ENCODE results near the gene ARSI.

DNA sequence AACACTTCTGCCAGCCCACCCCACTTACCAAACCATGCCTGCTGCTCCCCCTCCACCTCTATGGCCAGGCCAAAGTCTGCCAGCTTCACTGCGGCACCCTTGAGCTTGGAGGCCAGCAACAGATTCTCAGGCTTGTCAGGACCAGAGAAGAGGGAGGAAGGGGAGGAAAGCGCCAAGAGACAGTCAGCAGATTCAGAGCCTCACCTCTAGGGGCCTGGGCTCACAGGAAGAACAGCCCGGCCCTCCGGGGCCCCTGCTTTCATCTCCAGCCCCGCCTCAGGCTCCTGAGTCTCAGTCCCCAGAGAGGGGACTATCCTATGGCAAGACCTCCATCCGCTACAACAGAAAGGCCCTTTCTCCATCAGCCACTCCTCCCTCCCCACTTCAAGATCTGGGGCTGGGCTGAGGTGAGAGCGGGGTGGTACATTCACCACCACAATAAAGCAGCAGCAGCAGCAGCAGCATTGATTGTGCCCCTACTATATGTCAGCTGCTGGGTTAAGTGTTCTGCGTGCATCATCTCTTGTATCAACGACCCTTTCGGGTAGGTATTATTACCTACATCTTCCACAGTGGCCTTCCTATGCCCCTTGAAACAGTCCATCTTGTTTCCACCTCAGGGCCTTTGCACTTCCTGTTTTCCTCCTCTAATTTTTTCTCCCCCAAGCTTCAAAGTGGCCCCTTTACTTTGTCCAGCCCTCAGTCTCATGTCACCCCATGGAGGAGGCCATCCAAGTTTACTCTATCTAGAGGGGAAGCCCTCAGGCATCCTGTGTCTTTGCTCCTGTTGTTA, 49.1 kb downstream of the ARSI start:
- TF ChIP-seq, protein P1, sequence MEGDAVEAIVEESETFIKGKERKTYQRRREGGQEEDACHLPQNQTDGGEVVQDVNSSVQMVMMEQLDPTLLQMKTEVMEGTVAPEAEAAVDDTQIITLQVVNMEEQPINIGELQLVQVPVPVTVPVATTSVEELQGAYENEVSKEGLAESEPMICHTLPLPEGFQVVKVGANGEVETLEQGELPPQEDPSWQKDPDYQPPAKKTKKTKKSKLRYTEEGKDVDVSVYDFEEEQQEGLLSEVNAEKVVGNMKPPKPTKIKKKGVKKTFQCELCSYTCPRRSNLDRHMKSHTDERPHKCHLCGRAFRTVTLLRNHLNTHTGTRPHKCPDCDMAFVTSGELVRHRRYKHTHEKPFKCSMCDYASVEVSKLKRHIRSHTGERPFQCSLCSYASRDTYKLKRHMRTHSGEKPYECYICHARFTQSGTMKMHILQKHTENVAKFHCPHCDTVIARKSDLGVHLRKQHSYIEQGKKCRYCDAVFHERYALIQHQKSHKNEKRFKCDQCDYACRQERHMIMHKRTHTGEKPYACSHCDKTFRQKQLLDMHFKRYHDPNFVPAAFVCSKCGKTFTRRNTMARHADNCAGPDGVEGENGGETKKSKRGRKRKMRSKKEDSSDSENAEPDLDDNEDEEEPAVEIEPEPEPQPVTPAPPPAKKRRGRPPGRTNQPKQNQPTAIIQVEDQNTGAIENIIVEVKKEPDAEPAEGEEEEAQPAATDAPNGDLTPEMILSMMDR (IDR thresholded peaks at IDR 0.05), result no peak
- TF ChIP-seq POLR2AphosphoS5 (IDR thresholded peaks at IDR 0.05) (no peak), POLR2A (IDR thresholded peaks at IDR 0.05) (no peak)
